ENCODE results near the gene IL12A. TPM values are rescaled to one million over a fixed set of nuclear protein-coding genes. Genes with fewer than 3 reads are reported as not detected.

The IL12A gene
- total and polyA plus RNA-seq, 4 experiments from 2014 or later, result 0.44 to 0.53 TPM; not detected in 2

Other genes with a start within 250 kb of the IL12A start
- gene SCHIP1, start 149.0 kb upstream of the IL12A start, total RNA-seq, result not detected
- gene SCHIP1, start 149.0 kb upstream of the IL12A start, polyA plus RNA-seq, result not detected
- not detected for gene C3orf80, start 236.6 kb downstream of the IL12A start, total RNA-seq
- gene C3orf80, start 236.6 kb downstream of the IL12A start, polyA plus RNA-seq, result not detected